DMS153 treated with DMSO at 0.1 percent for 48 hours (cell line): ENCODE results near the gene ZNF37A.
"Not testable (repeated sequence)": the region's sequence is repeated elsewhere in the genome, so short reads cannot be mapped to it uniquely, and the experiment has no call there.

Experiments
- DNase-seq: peaks from one replicate; lab custom pipeline; 2025; ENCODE audit not compliant: unreplicated experiment; lab: John Stamatoyannopoulos, UW

ZNF37A gene

GRCh38 chr10:38147686-38148085, 53.5 kb downstream of the ZNF37A start:
- no peak for DNase-seq

- not testable (repeated sequence) for DNase-seq
Measured at GRCh38 chr10:38150891-38151463, 56.8 kb downstream of the ZNF37A start.

DNA sequence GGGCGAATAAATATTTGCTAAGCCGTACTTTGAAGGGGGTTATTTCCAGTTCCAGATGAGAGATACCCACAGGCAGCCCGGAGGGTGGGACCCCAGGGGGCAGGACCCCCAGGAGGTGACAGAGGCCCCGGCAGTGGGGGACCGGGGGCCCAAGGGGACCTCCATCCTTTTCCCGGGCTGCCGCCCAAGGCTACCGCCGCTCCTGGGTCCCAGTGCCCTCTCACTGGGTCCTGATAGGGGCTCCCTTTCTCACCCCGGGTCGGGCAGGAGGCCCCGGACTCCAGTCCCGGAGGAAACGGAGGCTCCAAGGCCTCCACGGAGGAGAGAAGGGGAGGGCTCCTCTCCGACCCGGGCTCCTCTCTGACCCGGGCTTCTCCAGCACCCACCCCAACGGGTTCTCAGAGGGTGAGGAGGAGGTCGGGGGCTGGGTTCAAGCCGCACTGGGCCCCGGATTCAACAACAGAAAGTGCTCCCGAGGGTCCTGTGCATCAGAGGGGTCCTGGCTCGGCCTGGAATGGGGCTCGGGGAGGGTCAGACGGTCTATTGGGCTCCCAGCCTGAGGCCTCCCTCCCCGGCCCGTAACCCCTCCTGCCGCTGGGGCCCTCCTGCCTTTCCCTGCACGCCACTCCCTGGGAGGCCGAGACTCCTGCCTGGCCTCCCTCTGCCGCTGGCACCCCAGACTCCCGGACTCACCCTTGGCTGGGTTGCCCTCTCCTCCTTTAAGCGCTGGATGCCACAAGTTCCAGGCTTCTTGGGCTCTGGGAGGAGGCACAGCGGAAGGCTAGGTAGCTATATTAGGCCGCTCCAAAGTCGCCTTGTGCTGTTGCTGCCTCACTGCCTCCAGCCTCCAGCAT, 62.5 kb downstream of the ZNF37A start:
- no peak for DNase-seq

GRCh38 chr10:38157270-38157685, 63.1 kb downstream of the ZNF37A start:
- no peak for DNase-seq

GRCh38 chr10:38159004-38159403, 64.9 kb downstream of the ZNF37A start:
- DNase-seq: no peak

GRCh38 chr10:38163617-38164016, 69.5 kb downstream of the ZNF37A start:
- no peak for DNase-seq

DNA sequence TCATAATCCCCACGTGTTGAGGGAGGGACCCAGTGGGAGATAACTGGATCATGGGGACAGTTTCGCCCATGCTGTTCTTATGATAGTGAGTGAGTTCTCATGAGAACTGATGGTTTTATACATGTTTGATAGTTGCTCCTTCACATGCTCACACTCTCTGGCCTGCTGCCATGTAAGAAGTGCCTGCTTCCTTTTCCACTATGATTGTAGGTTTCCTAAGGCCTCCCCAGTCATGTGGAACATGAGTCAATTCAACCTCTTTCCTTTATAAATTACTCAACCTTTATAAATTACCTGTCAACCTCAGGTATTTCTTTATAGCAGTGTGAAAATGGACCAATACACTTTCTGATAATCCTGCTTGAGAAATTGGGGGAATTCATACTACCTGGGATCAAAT, 80.2 kb downstream of the ZNF37A start:
- no peak for DNase-seq

- DNase-seq: no peak
Measured at GRCh38 chr10:38184477-38184876, 90.3 kb downstream of the ZNF37A start.
